MM.1S (cell line): Measurements from ENCODE around the gene SAMHD1.

Source experiments
- DNase-seq: peaks from one replicate; pipeline ENCODE4 v3.0.0-alpha.2; 2015
- H2AFZ ChIP-seq: fragments of 300-600 bp; sonication (generic); 2 replicates; pipeline ENCODE4 v1.6.0; 2016; ENCODE audit warnings: antibody characterized with exemption, low read length
- H3F3A ChIP-seq: fragments of 300-600 bp; sonication (generic); 2 replicates; pipeline ENCODE4 v1.6.1; 2016; ENCODE audit warnings: mild to moderate bottlenecking, antibody characterized with exemption, low read length, moderate library complexity, mixed read lengths; ENCODE audit not compliant: insufficient read depth
- H3K27ac ChIP-seq: fragments of 300-600 bp; sonication (generic); 2 replicates; pipeline ENCODE4 v1.5.1; 2016; ENCODE audit warnings: mild to moderate bottlenecking, low read length
- H3K27me3 ChIP-seq: fragments of 300-600 bp; sonication (generic); replicated peaks from 2 replicates; pipeline ENCODE4 v1.6.0; 2016; ENCODE audit warnings: low read length; ENCODE audit not compliant: insufficient read depth
- H3K36me3 ChIP-seq: fragments of 300-600 bp; sonication (generic); replicated peaks from 2 replicates; pipeline ENCODE4 v1.6.1; 2016; ENCODE audit warnings: mild to moderate bottlenecking, low read length, mixed read lengths; ENCODE audit not compliant: insufficient read depth
- H3K4me1 ChIP-seq: fragments of 300-600 bp; sonication (generic); 2 replicates; pipeline ENCODE4 v1.6.1; 2016; ENCODE audit warnings: low read length, mixed read lengths
- H3K4me2 ChIP-seq: fragments of 300-600 bp; sonication (generic); 2 replicates; pipeline ENCODE4 v1.6.0; 2016; ENCODE audit warnings: low read depth, low read length
- H3K4me3 ChIP-seq: fragments of 300-600 bp; sonication (generic); 2 replicates; pipeline ENCODE4 v1.5.1; 2016; ENCODE audit warnings: low read length, mixed read lengths
- H3K79me2 ChIP-seq: fragments of 300-600 bp; sonication (generic); 2 replicates; pipeline ENCODE4 v1.6.1; 2016; ENCODE audit warnings: mixed run types, low read length, mixed read lengths
- H3K9ac ChIP-seq: fragments of 300-600 bp; sonication (generic); 2 replicates; pipeline ENCODE4 v1.6.1; 2016; ENCODE audit warnings: low read length, mixed read lengths
- H3K9me2 ChIP-seq: fragments of 300-600 bp; sonication (generic); replicated peaks from 2 replicates; pipeline ENCODE4 v1.6.1; 2016; ENCODE audit warnings: mild to moderate bottlenecking, low read length, mixed read lengths; ENCODE audit not compliant: insufficient read depth
- H3K9me3 ChIP-seq: fragments of 300-600 bp; sonication (generic); replicated peaks from 2 replicates; pipeline ENCODE4 v1.6.1; 2016; ENCODE audit warnings: mild to moderate bottlenecking, low read length, mixed read lengths; ENCODE audit not compliant: insufficient read depth
- H4K20me1 ChIP-seq: fragments of 300-600 bp; sonication (generic); 2 replicates; pipeline ENCODE4 v1.6.1; 2016; ENCODE audit warnings: mild to moderate bottlenecking, low read length, moderate library complexity, mixed read lengths; ENCODE audit not compliant: insufficient read depth
- CTCF ChIP-seq: fragments of 300-600 bp; sonication (generic); IDR thresholded peaks from 2 replicates; pipeline ENCODE4 v1.5.1; 2016; ENCODE audit warnings: antibody characterized with exemption, low read length, mixed read lengths
- EZH2 ChIP-seq: fragments of 300-600 bp; sonication (generic); optimal IDR thresholded peaks from 2 replicates; pipeline ENCODE3; 2017; ENCODE audit warnings: low read depth, mild to moderate bottlenecking, antibody characterized with exemption, low read length, mixed read lengths
- EZH2phosphoT487 ChIP-seq: fragments of 300-600 bp; sonication (generic); IDR thresholded peaks from 2 replicates; pipeline ENCODE4 v1.6.1; 2018; ENCODE audit warnings: antibody characterized with exemption, low read length

Gene SAMHD1

GRCh38 chr20:36881331-36881730 is 70.2 kb downstream of the SAMHD1 start:
- no peak for TF ChIP-seq EZH2phosphoT487
- TF ChIP-seq EZH2 = no peak
- TF ChIP-seq CTCF = no peak
- Histone ChIP-seq H2AFZ (no peak overlapping the region), H3K4me2 (no peak overlapping the region), H3F3A (no peaks in the 10 kb centered on the region), H3K36me3 (no peaks in the 10 kb centered on the region), H3K79me2 (no peaks in the 10 kb centered on the region), H3K9me2 (no peaks in the 10 kb centered on the region), H3K27ac (no peak overlapping the region), H3K4me1 (peaks cover 4% of the 10 kb centered on the region), H3K27me3 (no peaks in the 10 kb centered on the region), H3K4me3 (no peak overlapping the region), H4K20me1 (no peaks in the 10 kb centered on the region), H3K9me3 (no peaks in the 10 kb centered on the region), H3K9ac (no peak overlapping the region)
- no peak for DNase-seq

GRCh38 chr20:36880741-36881250 is 70.7 kb downstream of the SAMHD1 start:
- Histone ChIP-seq H3K79me2 (no peaks in the 10 kb centered on the region), H3K27me3 (no peaks in the 10 kb centered on the region), H2AFZ (no peak overlapping the region), H3K4me1 (peaks cover 10% of the 10 kb centered on the region), H3K9me2 (no peaks in the 10 kb centered on the region), H3K9me3 (no peaks in the 10 kb centered on the region), H3F3A (no peaks in the 10 kb centered on the region), H4K20me1 (no peaks in the 10 kb centered on the region), H3K4me2 (no peak overlapping the region), H3K4me3 (no peak overlapping the region), H3K27ac (no peak overlapping the region), H3K9ac (no peak overlapping the region), H3K36me3 (no peaks in the 10 kb centered on the region)
- no peak for DNase-seq
- TF ChIP-seq CTCF (no peak), EZH2 (no peak), EZH2phosphoT487 (no peak)

- no peak for TF ChIP-seq EZH2
- TF ChIP-seq CTCF = no peak
- TF ChIP-seq EZH2phosphoT487 = no peak
- DNase-seq = no peak
- H3K9me2 ChIP-seq = no peaks in the 10 kb centered on the region
- no peaks in the 10 kb centered on the region for H3K27me3 ChIP-seq
- H3K4me1 ChIP-seq = peaks cover 19% of the 10 kb centered on the region
- H3K36me3 ChIP-seq = no peaks in the 10 kb centered on the region
- no peak overlapping the region for H3K27ac ChIP-seq
- no peak overlapping the region for H2AFZ ChIP-seq
- H3K9me3 ChIP-seq = no peaks in the 10 kb centered on the region
- H3K9ac ChIP-seq = no peak overlapping the region
- no peaks in the 10 kb centered on the region for H4K20me1 ChIP-seq
- no peak overlapping the region for H3K4me2 ChIP-seq
- peaks cover 8% of the 10 kb centered on the region; the same call in 1 of the 2 replicates for H3F3A ChIP-seq
- no peaks in the 10 kb centered on the region for H3K79me2 ChIP-seq
- no peak overlapping the region for H3K4me3 ChIP-seq
Measured at GRCh38 chr20:36878941-36879340, 72.6 kb downstream of the SAMHD1 start.
